DOHH2 (cell line): Measurements from ENCODE around the gene CHMP4A.

ENCODE experiments used
- EZH2phosphoT487 ChIP-seq: fragments of 200-600 bp; sonication (generic); IDR thresholded peaks from 2 replicates; pipeline ENCODE4 v1.6.1; 2017; ENCODE audit warnings: borderline replicate concordance, mild to moderate bottlenecking, antibody characterized with exemption, low read length, moderate library complexity, mixed read lengths
- TF ChIP-seq, protein P1 (sequence below): fragments of 200-600 bp; sonication (generic); IDR thresholded peaks from one replicate; pipeline ENCODE4 v1.5.1; 2014; ENCODE audit warnings: antibody characterized with exemption, mild to moderate bottlenecking, low read depth, low read length; ENCODE audit not compliant: poor library complexity, severe bottlenecking

DNA sequence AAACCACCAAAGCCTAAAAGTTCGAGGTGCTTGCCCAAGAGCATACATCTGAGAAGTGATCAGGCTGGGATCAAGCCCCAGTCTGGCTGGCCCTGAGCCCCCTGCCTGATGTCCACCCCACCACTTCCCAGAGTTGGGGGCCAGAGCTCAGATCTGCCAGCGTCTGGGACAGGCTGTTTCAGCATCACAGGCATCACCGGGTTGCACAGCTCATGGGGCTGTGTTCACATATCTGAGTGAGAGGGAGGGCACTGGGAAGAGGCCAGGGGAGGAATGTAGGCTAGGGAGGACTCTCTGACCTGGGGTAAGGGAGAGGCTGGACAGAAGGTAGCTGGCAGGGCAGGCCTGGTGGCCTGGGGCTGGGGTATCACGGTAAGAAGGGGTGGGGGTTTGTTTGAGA, 43.7 kb upstream of the CHMP4A start:
- TF ChIP-seq, protein P1, sequence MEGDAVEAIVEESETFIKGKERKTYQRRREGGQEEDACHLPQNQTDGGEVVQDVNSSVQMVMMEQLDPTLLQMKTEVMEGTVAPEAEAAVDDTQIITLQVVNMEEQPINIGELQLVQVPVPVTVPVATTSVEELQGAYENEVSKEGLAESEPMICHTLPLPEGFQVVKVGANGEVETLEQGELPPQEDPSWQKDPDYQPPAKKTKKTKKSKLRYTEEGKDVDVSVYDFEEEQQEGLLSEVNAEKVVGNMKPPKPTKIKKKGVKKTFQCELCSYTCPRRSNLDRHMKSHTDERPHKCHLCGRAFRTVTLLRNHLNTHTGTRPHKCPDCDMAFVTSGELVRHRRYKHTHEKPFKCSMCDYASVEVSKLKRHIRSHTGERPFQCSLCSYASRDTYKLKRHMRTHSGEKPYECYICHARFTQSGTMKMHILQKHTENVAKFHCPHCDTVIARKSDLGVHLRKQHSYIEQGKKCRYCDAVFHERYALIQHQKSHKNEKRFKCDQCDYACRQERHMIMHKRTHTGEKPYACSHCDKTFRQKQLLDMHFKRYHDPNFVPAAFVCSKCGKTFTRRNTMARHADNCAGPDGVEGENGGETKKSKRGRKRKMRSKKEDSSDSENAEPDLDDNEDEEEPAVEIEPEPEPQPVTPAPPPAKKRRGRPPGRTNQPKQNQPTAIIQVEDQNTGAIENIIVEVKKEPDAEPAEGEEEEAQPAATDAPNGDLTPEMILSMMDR, result no peak
- no peak for TF ChIP-seq EZH2phosphoT487
